NCI-H2196 treated with DMSO at 0.1 percent for 48 hours (cell line): ENCODE data around the gene PPP1R27.
"Not testable (repeated sequence)": the region's sequence is repeated elsewhere in the genome, so short reads cannot be mapped to it uniquely, and the experiment has no call there.

Experiments used
- DNase-seq: peaks from one replicate; lab custom pipeline; 2025; ENCODE audit not compliant: unreplicated experiment; lab: John Stamatoyannopoulos, UW

Gene PPP1R27

DNA sequence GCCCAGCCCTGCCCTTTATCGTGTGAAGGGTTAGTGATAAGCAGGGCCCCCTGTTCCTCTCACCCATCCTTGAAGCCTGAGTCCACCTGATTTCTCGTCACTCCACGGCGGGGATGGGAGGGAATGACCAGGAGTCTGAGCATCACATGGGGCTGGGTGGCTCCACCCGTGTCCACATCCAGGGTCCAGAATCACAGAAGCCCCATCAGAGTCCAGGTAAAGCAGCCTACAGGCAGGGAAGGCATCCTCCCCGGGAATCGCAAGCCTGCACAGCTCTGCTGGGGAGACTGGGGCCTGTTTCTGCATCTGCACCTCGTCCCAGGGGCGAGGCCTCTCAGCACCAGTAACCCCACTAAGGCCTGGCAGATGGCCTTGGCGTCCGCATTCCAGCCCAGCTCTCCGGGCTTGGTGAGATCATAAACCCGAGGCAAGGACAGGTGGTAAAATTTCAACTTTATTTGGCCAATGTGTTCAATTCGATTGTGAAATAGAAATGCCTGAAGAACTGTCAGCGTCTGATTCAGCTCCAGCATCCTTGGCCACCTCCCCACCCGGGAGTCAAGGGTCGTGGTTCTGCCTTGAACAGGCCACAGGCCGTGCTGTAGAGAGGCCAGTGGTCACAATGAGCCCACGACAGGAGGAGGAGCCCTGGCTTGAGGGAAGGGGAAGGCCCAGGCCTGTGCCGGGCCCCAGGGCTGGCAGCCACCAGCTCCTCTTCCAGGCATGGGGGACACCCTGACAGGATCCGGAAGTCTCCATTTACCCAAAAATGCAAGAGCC is 8.1 kb upstream of the PPP1R27 start:
- DNase-seq = no peak

DNA sequence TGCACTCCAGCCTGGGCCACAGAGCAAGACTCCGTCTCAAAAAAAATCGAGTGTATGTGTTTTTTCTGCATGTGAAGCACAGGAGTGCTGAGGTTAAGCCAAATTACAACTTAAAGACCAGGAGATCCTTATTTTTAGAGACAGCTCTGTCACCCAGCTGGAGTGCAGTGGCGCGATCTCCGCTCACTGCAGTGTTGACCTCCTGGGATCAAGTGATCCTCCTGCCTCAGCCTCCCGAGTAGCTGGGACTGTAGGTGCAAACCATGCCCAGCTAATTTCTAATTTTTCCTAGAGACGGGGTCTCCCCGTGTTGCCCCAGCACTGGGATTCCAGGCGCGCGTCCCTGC is 7.5 kb upstream of the PPP1R27 start:
- no peak for DNase-seq

DNA sequence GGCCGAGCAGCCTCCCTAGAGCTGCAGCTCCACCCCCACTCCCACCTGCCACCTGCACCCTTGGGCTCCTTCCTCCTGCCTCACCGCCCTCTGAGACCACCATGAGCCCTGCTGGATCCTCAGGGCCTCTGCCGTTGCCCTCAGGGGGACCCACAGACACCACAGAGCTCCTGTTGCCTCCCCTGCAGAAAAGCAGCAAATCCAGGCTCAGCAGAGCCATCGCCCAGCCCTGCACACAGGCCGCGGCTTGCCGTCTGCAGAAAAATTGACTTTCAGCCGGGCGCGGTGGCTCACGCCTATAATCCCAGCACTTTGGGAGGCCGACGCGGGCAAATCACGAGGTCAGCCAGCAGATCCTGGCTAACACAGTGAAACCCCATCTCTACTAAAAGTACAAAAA is 7.0 kb upstream of the PPP1R27 start:
- DNase-seq = no peak

DNA sequence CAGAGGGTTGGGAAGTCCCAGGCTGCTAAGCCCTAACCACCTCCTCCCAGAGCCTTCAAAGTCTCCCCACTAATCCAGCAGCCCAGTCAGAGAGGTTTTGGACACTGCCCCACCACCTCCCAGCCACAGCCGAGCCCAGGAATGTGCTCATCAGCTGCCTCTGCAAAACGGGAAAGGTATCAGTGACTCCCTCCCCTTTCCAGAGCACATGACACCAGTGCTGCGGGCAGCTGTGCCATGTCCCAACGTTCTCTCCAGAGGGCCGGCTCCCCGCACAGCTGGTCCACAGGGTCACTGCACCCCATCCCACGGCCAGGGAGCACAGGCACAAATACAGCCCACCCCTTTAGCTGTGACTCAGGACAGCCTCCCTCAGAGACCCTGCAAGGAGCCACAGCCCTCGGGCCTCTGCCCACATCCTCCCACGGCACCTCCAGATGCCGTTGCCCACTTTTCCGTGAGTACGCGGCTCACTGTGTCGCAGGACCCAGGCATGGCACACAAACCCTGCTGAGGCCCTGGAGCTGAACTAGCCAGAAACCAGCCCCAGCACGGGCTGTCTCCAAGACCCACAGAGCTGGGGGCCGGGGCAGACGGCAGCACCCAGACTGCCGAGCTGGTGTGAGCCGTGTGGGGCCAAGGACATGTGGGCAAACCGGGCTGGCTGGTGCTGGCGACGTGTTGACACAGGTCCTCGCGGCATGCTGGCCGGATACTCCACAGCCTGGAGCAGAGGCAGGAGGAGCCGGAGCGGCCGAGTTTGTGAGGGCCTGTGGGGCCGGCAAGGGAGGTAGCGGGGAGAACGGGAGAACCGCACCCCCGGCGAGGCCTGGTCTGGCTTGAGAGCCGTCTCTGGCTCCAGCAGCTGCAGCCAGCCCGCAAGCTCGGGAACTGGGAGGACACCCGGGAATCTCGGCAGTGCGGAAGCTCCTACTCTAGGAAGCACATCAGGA is 6.3 kb upstream of the PPP1R27 start:
- DNase-seq = no peak

DNA sequence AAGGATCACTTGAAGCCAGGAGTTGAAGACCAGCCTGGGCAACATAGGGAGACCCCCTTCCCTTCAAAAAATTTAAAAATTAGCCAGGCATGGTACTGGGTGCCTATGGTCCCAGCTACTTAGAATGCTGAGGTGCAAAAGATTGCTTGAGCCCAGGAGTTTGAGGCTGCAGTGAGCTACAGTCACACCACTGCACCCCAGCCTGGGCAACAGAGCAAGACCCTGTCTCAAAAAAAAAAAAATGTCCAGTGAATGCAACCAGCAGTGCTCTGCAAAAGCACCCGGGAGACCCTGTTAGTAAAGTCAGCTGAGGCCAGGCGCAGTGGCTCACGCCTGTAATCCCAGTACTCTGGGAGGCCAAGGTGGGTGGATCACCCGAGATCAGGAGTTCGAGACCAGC is 5.2 kb upstream of the PPP1R27 start:
- not testable (repeated sequence) for DNase-seq

DNA sequence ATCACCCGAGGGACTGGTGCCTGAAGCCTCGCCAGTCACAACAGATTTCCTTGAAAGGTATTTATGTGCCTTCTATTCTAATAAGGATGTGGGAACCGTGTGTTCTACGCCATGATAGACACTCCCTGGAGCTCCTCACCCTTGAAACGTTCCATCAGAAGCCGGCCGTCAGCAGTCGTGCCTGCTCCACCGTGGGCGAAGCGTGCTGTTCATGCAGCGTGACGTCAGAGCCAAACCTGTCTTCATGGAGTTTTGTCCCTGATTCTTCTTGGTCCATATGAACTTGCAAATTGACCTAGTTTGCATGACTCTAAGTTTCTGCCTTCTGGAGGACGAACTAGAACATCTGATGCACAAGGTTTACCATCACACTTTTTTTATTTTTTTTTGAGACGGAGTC is 4.5 kb upstream of the PPP1R27 start:
- no peak for DNase-seq

DNA sequence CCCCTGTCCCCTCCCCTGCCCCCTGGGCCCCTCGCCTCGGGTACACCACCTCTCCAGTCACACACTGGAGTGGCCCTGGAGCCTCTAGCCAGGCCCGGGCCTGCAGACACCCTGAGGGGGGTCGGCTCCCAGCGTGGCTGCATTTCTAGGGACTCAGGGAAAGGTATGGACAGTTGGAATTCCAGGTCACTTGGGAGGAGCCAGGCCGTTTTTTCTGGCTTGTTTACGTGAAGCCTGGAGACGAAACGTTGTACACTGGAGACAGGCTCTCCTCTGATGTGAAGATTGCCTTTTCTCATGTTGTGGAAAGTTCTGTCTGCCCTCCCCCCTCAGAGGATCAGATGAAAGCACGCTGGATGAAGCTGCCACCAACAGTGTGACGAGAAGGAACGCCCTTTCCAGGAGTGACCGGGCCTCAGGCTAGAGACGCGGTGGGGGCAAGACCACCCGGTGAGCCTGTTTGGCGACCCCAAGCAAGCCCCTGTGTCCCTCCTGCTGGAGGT is 4.0 kb upstream of the PPP1R27 start:
- DNase-seq = no peak

DNA sequence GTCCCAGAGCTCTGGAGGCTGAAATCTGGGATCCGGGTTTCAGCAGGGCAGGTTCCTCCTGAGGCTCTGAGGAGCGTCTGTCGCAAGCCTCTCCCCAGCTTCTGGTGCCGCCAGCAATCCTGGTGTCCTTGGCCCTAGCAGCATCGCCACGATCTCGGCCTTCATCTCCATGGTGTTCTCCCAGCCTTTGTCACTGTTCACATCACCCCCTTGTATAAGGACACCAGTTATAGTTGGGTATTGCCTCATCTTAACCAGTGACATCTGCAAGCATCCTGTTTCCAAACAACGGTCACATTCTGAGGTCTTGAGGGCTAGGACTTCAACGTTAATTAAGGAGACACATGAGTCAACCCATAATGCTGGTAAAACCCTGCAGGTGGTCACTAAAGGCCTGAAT is 2.8 kb upstream of the PPP1R27 start:
- DNase-seq = no peak

DNA sequence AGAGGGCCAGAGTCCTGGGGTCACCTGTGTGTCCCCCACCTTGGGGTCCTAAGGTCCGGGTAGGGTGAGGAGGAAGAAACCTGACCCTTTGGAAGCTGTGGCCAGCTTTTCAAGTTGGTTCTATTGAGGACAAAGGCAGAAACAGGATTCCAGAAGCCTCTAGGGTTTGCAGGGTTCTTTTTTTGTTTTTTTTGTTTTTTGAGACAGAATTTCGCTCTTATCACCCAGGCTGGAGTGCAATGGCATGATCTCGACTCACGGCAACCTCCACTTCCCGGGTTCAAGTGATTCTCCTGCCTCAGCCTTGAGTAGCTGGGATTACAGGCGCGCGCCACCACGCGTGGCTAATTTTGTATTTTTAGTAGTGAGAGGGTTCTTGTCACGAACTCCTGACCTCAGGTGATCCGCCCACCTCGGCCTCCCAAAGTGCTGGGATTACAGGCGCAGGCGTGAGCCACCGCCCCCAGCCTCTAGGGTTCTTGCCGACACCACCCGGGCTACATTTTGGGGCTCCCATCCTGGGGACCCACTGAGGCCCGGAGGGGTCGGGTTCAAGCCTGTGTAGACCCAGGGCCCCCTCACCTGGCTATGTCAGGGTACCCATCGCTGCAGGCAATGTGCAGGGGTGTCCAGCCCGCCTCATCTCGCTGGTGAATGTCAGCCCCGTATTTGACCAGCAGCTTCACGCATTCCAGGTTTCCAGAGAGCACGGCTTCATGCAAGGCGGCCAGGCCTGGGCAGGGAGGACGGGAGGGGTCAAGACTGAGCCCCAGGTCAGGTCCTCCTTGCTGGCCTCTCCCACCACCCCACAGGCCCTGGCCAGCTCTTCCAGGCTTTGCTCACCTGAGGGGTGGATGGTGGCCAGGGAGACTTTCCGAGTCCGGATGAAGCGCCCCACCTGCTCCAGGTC is 674 bp downstream of the PPP1R27 start:
- no peak for DNase-seq

DNA sequence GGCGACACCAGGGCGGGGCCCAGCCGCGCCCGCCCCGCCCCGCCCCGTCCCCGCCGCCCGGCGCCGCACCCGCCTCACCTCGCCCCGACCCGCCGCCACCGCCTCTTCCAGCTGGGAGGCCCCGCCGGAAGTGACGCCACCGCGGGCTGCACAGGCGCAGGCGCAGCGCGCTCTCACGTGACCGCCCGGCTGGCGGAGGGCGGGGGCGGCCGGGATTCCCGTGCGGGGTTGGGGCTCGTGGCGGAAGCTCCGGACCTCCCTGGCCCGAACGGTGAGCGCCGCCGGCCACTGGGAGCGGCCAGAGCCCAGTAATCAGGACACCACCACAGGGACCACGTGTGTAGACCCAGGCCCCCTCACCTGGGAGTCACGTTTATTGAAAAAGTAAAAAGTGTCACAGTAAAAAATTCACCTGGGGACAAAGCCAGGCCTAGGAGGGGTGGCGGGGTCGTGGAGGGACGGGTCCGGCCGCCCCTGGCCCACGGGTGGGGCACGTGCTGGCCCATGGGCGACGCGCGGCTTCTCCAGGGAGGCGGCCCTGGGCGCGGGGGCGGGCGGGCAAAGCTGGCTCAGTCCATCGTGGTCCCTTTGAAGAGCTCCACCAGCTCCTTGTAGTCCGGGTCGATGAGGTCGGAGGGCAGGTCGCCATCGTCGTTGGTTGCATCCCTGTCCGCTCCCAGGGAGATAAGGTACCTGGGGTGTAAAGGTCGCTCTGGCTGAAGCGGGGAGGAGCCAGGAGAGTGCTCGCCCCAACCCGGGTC is 1.5 kb downstream of the PPP1R27 start, which contains the start of gene MCRIP1:
MCRIP1 (minus strand) TSS at position 132 of the 761 bp plus-strand sequence. CDS start 8,785 bp downstream, outside the sequence.
- DNase-seq = peak; percentile 97

DNA sequence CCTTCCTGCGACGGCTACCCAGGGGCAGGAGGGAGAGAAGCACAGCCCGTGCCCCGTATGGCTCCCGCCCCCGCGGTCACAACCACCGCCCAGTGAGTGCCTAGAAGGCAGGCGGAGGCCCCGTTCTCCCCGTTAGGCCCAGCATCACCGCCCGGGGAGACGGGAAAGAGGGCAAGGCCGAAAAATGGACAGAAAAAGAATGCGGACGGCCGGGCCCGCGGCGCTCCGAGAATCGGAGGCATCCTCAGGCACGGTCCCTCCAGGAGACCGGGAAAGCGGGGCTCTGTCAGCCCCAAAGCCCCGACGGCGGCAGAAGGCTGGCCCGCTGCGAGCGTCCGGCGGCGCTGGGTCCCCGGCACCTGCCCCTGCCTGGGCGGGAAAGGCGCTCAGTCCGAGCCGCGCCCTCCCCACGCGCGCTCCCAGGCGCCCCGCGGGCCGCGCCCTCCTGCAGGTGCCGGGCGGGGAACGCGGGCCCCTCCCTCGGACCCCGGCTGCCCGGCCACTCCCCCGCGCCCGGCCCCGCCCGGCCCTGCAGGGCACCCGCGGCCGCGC is 2.2 kb downstream of the PPP1R27 start:
- DNase-seq = no peak

DNA sequence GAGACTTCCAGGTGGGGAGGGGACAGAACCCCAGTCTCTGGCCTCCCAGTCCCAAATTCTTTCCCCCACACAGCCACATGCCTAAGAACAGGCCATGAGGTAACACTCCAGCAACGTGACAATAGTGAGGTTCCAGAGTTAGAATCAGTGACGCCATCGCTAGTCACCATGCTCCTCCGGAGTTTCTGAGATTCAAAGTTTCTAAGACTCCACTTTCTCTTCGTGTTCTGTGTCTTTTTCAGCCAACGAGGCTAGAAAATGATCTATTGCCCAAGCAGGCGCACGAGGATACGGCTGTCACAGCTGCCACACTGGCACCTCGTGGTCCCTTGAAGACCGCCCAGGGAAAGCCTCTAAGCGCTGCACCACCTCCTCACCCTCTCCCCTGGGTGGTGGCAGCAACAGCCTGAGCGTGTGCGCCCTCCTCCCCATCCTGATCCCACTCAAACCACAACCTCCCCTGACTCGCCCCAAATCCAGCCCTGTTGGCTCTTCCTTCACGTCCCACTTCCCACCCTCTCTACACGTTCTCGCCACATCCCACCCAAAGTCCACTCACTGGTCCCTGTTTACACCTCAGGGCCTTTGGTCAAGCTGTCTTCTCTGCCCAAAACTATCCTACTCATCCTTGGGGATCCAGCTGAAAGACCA is 2.8 kb downstream of the PPP1R27 start:
- DNase-seq = no peak

DNA sequence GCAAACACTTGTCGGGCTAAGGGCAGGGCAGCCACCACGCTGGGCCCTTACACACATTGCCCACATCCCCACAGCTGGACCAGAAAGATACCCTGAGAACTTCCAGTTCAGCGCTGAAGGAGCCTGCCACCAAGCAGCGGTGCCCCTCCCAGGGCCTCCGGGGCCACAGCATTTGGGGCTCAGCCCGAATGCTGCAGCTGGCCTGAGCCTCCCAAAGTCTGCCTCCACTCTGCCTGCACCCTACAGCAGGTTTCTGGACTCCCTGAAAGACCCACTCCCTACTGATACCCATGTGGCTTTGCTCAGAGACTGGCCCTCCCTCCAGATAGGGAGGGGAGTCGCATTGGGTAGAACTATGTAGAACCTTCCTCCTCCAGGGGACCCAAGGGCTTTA is 3.3 kb downstream of the PPP1R27 start:
- no peak for DNase-seq

DNA sequence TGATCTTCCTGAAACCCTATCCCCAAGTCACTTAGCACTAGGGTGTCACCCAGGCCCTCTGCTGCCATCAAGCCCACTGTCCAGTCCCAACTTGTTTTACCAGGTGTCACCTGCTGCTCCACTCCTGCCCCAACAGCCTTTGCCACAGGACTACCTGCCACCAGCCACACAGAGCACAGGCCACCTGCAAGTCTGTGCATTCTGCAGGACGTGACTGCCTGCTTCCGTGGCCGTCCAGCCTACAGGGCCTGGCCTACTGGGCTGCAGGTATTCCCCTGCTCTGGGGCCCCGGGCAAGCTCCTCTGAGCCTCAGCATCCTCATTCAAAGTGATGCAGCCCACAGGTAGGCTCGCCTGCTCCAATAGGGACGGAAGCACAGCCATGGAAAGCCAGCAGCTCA is 5.0 kb downstream of the PPP1R27 start:
- DNase-seq = no peak

DNA sequence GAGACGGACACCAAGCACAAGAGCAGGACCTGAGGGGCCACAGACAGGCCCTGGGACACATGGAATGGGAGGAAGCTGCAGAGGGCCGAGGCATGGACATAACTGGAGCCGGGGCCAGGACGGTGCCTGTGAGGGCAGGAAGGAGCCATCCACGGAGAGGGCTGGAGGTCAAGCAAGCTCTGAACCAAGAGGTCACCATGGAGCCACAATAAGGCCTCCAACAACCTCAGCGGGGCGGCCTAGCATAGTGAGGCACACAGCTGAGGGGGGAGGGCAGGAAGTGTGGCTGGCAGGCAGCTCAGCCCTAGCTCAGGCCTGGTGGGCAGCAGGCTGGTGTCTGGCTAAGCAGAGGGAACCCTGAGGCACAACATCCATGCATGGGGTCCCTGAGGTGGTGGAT is 6.2 kb downstream of the PPP1R27 start:
- no peak for DNase-seq

DNA sequence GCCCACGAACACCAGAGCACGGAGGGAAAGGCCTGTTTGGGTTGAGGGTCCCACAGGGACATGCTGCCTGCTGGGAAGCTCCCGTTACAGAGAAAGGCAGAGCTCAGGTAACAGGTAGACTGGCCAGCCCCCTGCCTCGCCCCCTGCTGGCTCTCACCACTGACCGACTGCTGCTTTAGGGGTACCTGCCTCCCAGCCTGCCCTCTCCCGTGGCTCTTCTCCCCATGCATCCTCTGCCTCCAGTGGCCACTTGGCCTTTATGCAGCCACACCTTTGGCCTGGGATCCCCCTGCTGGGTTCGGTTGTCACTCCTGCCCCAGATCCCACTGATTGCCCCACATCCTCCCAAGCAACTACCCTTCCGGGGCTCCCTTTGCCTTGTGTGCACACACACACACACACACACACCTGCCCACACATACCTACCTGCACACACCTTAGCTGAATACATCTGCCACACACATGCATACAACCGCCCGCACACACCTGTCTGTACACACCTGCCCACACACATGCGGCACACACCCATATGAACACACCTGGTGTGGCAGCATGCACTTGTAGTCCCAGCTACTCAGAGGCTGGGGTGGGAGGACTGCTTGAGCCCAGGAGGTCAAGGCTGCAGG is 8.9 kb downstream of the PPP1R27 start:
- no peak for DNase-seq

DNA sequence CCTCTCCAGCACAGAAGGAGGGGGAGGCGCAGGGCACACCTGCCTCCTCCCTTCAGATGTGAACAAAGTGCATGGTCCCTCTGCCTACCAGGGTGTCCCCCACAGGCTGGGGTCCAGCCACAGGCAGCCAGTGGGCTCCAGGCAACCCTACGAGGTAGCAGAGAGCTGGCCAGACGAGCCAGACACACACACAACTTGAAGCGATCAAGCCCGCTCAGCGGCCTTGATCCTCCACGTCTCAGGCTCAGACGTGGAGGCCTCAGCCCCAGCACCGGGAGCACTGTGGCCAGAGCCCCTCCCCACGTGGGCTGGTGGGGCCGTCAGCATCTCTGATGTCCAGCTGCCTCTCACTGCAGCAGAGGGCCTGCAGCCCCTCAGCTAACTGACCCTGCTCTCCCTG is 10.3 kb downstream of the PPP1R27 start:
- DNase-seq = no peak

DNA sequence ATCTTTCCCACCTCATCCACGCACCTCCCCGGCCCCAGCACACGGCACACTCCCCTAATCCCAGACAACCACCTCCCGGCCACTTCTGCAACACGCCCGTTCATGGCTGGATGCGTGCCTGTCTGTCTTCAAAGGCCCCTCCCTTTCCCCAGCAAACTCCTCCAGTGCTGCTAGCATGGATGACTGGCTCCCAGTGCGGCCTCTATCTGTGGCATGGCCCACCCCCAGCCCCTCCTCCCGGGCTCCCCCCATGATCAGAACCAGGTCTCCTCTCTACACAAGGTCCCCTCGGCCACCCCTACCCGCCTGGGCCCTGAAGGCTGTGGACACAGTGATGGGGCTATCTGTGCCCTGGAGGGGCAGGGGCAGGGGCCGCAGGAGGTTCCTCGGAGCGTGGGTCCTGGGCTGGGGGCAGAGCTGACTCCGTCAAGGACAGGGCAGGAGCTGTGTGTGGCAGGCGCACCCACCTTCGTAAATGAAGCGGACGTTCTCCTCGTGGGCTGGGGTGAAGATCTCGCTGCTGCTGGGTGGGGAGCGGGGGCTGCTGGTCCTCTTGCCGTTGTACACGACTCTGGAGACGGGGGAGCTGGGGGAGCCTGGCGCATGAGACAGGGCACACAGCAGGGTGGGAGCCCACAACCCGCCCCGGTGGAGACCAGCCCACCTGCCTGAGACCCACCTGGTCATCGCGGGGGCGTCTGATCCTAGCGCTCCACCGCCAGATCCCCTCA is 10.9 kb downstream of the PPP1R27 start:
- DNase-seq = no peak
